Fibroblast of lung (primary cell): ENCODE results near the gene ZDHHC14. TPM values are rescaled to one million over a fixed set of nuclear protein-coding genes. Genes with fewer than 3 reads are reported as not detected.

Experiments used
- DNase-seq, 2 donors: peaks; one replicate each; pipeline versions ENCODE4 v3.0.0 to v3.0.0-alpha.2; 2010; ENCODE audit warnings: low read depth in 2 of 2
- H2AFZ ChIP-seq: 2 replicates; pipeline ENCODE4 v1.5.1; 2012; ENCODE audit warnings: low read length, control low read depth, inconsistent platforms
- H3K27ac ChIP-seq: 2 replicates; pipeline ENCODE4 v1.5.1; 2011; ENCODE audit warnings: low read length, control low read depth; ENCODE audit not compliant: insufficient read depth
- H3K27me3 ChIP-seq: 2 replicates; pipeline ENCODE4 v1.5.1; 2011; ENCODE audit warnings: mild to moderate bottlenecking, low read length; ENCODE audit not compliant: control insufficient read depth, insufficient read depth
- H3K36me3 ChIP-seq: 2 replicates; pipeline ENCODE4 v1.5.1; 2011; ENCODE audit warnings: low read length; ENCODE audit not compliant: control insufficient read depth, insufficient read depth
- H3K4me1 ChIP-seq: 2 replicates; pipeline ENCODE4 v1.5.1; 2011; ENCODE audit warnings: low read length; ENCODE audit not compliant: control insufficient read depth, insufficient read depth; ENCODE audit errors: extremely low read depth
- H3K4me2 ChIP-seq: 2 replicates; pipeline ENCODE4 v1.5.1; 2011; ENCODE audit warnings: low read length, control low read depth; ENCODE audit not compliant: insufficient read depth; ENCODE audit errors: extremely low read depth
- H3K4me3 ChIP-seq, 4 experiments: fragments of 200-600 bp in 1 of 4; sonication (generic) in 1 of 4; replicated peaks in 1 of 4; 2 replicates each; pipeline ENCODE4 v1.5.1; 2011 to 2016; ENCODE audit warnings: low read length in 4 of 4, low read depth in 3 of 4, mild to moderate bottlenecking in 3 of 4, control low read depth in 2 of 4, inconsistent platforms in 1 of 4, mixed read lengths in 1 of 4; ENCODE audit not compliant: insufficient read depth in 1 of 4; ENCODE audit errors: control extremely low read depth in 1 of 4
- H3K79me2 ChIP-seq: 2 replicates; pipeline ENCODE4 v1.5.1; 2012; ENCODE audit warnings: mild to moderate bottlenecking, low read length, inconsistent platforms; ENCODE audit not compliant: control insufficient read depth, insufficient read depth
- H3K9ac ChIP-seq: 2 replicates; pipeline ENCODE4 v1.5.1; 2011; ENCODE audit warnings: mild to moderate bottlenecking, low read length, control low read depth; ENCODE audit not compliant: insufficient read depth
- H3K9me3 ChIP-seq: 2 replicates; pipeline ENCODE4 v1.5.1; 2012; ENCODE audit warnings: low read depth, low read length; ENCODE audit not compliant: control insufficient read depth, insufficient read depth
- H4K20me1 ChIP-seq: 2 replicates; pipeline ENCODE4 v1.5.1; 2011; ENCODE audit warnings: low read length; ENCODE audit not compliant: control insufficient read depth, insufficient read depth; ENCODE audit errors: extremely low read depth
- EZH2 ChIP-seq: IDR thresholded peaks from 2 replicates; pipeline ENCODE4 v1.5.1; 2012; ENCODE audit warnings: low read length, control low read depth, mild to moderate bottlenecking; ENCODE audit errors: missing control alignments
- polyA plus RNA-seq, 2 donors: library from polyadenylated mRNA; depleted of rRNA in 1 of 2; stranded (reverse) in 1 of 2; unstranded in 1 of 2; fragments of >200 nt; gene quantifications; 2 replicates each; pipeline ENCODE4 v1.2.1, GENCODE V29; 2011 to 2012; ENCODE audit warnings: missing spikeins in 1 of 2
- total RNA-seq: library from RNA; depleted of rRNA; stranded (reverse); fragments of >200 nt; gene quantifications from 2 replicates; pipeline ENCODE4 v1.2.1, GENCODE V29; 2014
- TF ChIP-seq, protein P1 (sequence below), 2 donors: IDR thresholded peaks in 1 of 2; conservative IDR thresholded peaks in 1 of 2; 1 replicate in 1 of 2; 2 replicates in 1 of 2; pipeline ENCODE4 v1.5.1; 2011 to 2012; ENCODE audit warnings: low read length in 2 of 2, control low read depth in 1 of 2, inconsistent platforms in 1 of 2, low read depth in 1 of 2, mild to moderate bottlenecking in 1 of 2

The ZDHHC14 gene
- total and polyA plus RNA-seq, 2 donors (not counting 1 experiment from before 2014, with no cell fraction given): 1.7 to 3.5 TPM

DNA sequence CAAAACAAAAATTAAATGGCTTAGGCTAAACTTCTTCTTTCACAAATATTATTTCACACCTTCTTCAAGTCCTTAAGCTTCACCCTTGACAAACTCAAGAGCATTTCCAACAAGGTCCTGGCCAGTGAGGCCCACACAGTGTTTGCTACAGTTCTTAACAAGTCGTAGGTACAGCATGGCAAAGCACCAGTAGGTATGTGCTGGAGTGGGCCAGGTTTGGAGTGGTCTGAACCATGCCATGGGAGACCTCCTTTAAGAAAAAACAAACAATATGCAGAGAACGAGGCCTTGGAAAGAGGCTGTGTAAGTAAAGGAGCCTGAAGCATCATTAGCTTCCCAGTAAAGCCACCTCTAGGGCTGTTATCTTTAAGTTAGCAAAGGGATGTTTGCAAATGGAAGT is 287.7 kb downstream of the ZDHHC14 start:
- peaks cover 6% of the 10 kb centered on the region for H3K4me1 ChIP-seq
- H3K4me2 ChIP-seq: no peak overlapping the region
- H3K4me3 ChIP-seq: no peak overlapping the region
- no peak overlapping the region for H3K9ac ChIP-seq
- TF ChIP-seq, protein P1, sequence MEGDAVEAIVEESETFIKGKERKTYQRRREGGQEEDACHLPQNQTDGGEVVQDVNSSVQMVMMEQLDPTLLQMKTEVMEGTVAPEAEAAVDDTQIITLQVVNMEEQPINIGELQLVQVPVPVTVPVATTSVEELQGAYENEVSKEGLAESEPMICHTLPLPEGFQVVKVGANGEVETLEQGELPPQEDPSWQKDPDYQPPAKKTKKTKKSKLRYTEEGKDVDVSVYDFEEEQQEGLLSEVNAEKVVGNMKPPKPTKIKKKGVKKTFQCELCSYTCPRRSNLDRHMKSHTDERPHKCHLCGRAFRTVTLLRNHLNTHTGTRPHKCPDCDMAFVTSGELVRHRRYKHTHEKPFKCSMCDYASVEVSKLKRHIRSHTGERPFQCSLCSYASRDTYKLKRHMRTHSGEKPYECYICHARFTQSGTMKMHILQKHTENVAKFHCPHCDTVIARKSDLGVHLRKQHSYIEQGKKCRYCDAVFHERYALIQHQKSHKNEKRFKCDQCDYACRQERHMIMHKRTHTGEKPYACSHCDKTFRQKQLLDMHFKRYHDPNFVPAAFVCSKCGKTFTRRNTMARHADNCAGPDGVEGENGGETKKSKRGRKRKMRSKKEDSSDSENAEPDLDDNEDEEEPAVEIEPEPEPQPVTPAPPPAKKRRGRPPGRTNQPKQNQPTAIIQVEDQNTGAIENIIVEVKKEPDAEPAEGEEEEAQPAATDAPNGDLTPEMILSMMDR (conservative IDR thresholded peaks at IDR 0.05 in 1 of 2, IDR thresholded peaks at IDR 0.05 in 1 of 2; ENCODE audit: low read depth in 1 of 2, low read length in 2 of 2): no peak
- TF ChIP-seq EZH2: no peak
- H4K20me1 ChIP-seq: no peaks in the 10 kb centered on the region
- no peak overlapping the region for H2AFZ ChIP-seq
- no peaks in the 10 kb centered on the region for H3K27me3 ChIP-seq
- H3K27ac ChIP-seq: no peak overlapping the region
- H3K79me2 ChIP-seq: no peaks in the 10 kb centered on the region
- DNase-seq: no peak
- H3K9me3 ChIP-seq: no peaks in the 10 kb centered on the region
- H3K36me3 ChIP-seq: no peaks in the 10 kb centered on the region

- H3K36me3 ChIP-seq: no peaks in the 10 kb centered on the region
- DNase-seq: no peak
- no peaks in the 10 kb centered on the region for H3K27me3 ChIP-seq
- H3K4me1 ChIP-seq: peaks cover 6% of the 10 kb centered on the region
- TF ChIP-seq EZH2: no peak
- TF ChIP-seq, protein P1 (conservative IDR thresholded peaks at IDR 0.05 in 1 of 2, IDR thresholded peaks at IDR 0.05 in 1 of 2; ENCODE audit: low read depth in 1 of 2, low read length in 2 of 2): no peak
- H3K79me2 ChIP-seq: no peaks in the 10 kb centered on the region
- no peak overlapping the region for H3K27ac ChIP-seq
- no peaks in the 10 kb centered on the region for H3K9me3 ChIP-seq
- H2AFZ ChIP-seq: peak overlapping the region; percentile 96
- peak overlapping the region; percentile 93 for H3K4me2 ChIP-seq
- no peaks in the 10 kb centered on the region for H4K20me1 ChIP-seq
- no peak overlapping the region for H3K4me3 ChIP-seq
- no peak overlapping the region for H3K9ac ChIP-seq
Measured at GRCh38 chr6:157669323-157669722, 288.3 kb downstream of the ZDHHC14 start.

DNA sequence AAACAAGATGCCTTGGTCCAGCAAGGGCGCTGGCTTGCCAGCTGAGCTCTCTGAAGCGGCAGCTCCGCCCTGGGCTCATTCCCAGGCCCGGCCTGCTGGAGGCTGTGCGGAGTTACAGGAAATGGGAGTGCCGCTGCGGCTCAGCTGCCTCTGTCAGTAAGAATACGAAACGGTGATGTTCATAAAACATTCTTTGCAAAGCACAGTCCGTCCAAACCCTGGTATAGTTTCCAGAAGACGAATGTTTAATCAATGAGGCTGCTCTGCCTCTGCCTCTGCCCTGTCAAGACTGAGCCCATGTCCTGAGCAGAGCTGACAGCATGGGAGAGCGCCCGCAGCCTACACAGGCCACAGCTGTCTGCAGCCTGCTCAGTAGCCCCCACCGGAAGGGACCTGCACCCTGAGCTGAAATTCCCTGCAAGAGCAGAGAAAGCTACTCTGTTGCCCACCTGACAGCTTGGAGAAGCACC is 288.8 kb downstream of the ZDHHC14 start:
- no peak for TF ChIP-seq EZH2
- TF ChIP-seq, protein P1 (conservative IDR thresholded peaks at IDR 0.05 in 1 of 2, IDR thresholded peaks at IDR 0.05 in 1 of 2; ENCODE audit: low read depth in 1 of 2, low read length in 2 of 2): peak; percentile 10 to 46
- DNase-seq: peak; percentile 79 to 83
- Histone ChIP-seq H3K9ac (no peak overlapping the region), H3K36me3 (no peaks in the 10 kb centered on the region), H3K4me3 (peak overlapping the region in 2 of 4 experiments; percentile 25 to 27), H3K9me3 (no peaks in the 10 kb centered on the region), H3K4me2 (peak overlapping the region; percentile 93), H3K27me3 (no peaks in the 10 kb centered on the region), H3K4me1 (peaks cover 6% of the 10 kb centered on the region), H3K27ac (peak overlapping the region; percentile 57), H2AFZ (peak overlapping the region; percentile 96), H4K20me1 (no peaks in the 10 kb centered on the region), H3K79me2 (no peaks in the 10 kb centered on the region)
